GM18870 (cell line): ENCODE data around the gene P4HA3.

ENCODE experiments used
- ATAC-seq: cut with Tn5 transposase; IDR thresholded peaks from one replicate; pipeline ENCODE4 v1.9.1; 2021; ENCODE audit warnings: moderate library complexity; ENCODE audit not compliant: unreplicated experiment

Gene P4HA3

GRCh38 chr11:74318241-74318932, 6.9 kb upstream of the P4HA3 start:
- no peak for ATAC-seq

- ATAC-seq: no peak
Observed at GRCh38 chr11:74316772-74317505, 5.5 kb upstream of the P4HA3 start.

- no peak for ATAC-seq
Observed at GRCh38 chr11:74312326-74312725, 886 bp upstream of the P4HA3 start.

GRCh38 chr11:74310857-74311256, 583 bp downstream of the P4HA3 start:
- ATAC-seq: no peak

- no peak for ATAC-seq
Observed at GRCh38 chr11:74307434-74307833, 4.0 kb downstream of the P4HA3 start.

GRCh38 chr11:74306435-74307175, 4.8 kb downstream of the P4HA3 start:
- no peak for ATAC-seq

- ATAC-seq: no peak
Observed at GRCh38 chr11:74299015-74299414, 12.4 kb downstream of the P4HA3 start.

- ATAC-seq: no peak
Observed at GRCh38 chr11:74297484-74297883, 14.0 kb downstream of the P4HA3 start.

- ATAC-seq: no peak
Observed at GRCh38 chr11:74288911-74289310, 22.5 kb downstream of the P4HA3 start.

GRCh38 chr11:74288161-74288560, 23.3 kb downstream of the P4HA3 start:
- ATAC-seq: no peak

- no peak for ATAC-seq
Observed at GRCh38 chr11:74284466-74284865, 27.0 kb downstream of the P4HA3 start.

- ATAC-seq: no peak
Observed at GRCh38 chr11:74283580-74284180, 27.8 kb downstream of the P4HA3 start.

- no peak for ATAC-seq
Observed at GRCh38 chr11:74282914-74283371, 28.5 kb downstream of the P4HA3 start.

GRCh38 chr11:74282421-74282820, 29.0 kb downstream of the P4HA3 start:
- no peak for ATAC-seq

GRCh38 chr11:74280494-74280893, 30.9 kb downstream of the P4HA3 start:
- no peak for ATAC-seq

- ATAC-seq: no peak
Observed at GRCh38 chr11:74279256-74279655, 32.2 kb downstream of the P4HA3 start.

GRCh38 chr11:74278721-74279161, 32.7 kb downstream of the P4HA3 start:
- no peak for ATAC-seq

GRCh38 chr11:74278103-74278502, 33.3 kb downstream of the P4HA3 start:
- ATAC-seq: no peak

- no peak for ATAC-seq
Observed at GRCh38 chr11:74276581-74276980, 34.9 kb downstream of the P4HA3 start.

- ATAC-seq: no peak
Observed at GRCh38 chr11:74272276-74272675, 39.2 kb downstream of the P4HA3 start.

GRCh38 chr11:74269161-74269811, 42.2 kb downstream of the P4HA3 start:
- no peak for ATAC-seq
